Activated CD8-positive, alpha-beta memory T cell treated with anti-CD3 and anti-CD28 coated beads, Interleukin-2, amount 50 U/mL, for 24 hours (primary cell): ENCODE data around the gene UBR1.
"Not testable (repeated sequence)": the region's sequence is repeated elsewhere in the genome, so short reads cannot be mapped to it uniquely, and the experiment has no call there.

Experiments used
- DNase-seq: peaks from one replicate; pipeline ENCODE4 v3.0.0-alpha.2; 2020; ENCODE audit errors: extremely low read depth

UBR1 gene

GRCh38 chr15:42914728-42915497 is 190.9 kb downstream of the UBR1 start:
- DNase-seq: no peak

DNA sequence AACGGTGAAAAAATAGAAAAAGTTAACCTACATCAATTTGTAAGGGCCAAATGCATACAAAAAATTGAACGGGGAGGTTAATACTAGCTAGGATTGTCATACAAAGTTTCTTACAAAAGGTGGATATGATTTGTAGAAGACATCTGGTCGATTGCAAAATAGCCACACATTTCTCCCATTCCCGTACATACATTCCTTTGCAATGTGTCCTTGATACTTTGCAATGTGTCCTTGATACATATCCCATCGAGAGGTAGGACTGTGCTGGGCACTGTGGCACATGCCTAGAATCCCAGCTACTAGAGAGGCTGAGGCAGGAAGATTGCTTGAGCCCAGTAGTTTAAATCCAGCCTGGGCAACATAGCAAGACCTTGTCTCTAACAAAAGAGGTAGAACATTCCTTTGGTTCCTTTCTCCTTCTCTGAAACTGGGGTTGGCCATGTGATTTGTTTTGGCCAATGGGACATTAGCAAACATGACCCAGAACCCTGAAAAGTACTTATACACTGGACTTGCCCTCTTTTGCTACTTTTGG is 194.7 kb downstream of the UBR1 start:
- DNase-seq: no peak

GRCh38 chr15:42908538-42908937 is 197.3 kb downstream of the UBR1 start:
- no peak for DNase-seq

DNA sequence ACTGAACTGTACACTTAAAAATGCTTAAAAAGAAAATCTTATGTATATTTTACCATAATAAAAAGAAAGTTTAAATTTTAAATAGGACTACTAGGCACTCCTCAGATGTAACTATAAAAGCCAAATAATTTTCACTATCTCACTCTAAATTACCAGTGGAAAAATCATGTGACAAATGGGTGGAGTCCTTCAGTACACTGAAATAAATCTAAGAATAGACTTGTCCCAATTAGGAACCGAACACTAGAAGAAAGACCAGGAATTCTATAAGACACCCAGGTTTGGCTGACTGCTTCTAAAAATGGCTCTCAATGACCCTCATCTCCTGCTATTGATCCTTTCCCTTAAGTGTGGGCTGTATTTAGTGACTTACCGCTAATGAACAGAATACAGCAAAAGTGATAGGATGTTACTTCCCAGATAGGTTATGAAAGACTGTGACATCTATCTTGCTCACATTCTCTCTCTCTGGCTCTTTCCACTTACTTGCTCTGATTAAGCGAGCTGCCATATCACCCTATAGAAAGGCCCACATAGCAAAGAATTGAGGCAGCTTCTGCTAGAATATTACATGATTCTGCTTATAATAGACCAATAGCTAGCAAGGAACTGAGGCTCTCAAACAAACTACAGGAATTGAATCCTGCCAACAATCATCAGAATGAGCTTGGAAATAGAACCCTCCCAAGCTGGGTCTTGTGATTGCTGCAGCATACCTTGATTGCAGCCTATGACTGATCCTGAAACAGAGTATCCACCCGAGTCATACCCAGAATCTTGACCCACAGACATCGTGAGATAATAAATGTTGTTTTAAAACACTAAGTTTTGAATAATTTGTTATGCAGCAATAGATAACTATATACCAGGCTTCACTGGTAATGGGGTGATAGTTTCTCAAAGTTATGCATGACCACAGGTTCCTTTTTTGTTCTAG is 202.2 kb downstream of the UBR1 start:
- no peak for DNase-seq

GRCh38 chr15:42893911-42894310 is 211.9 kb downstream of the UBR1 start:
- not testable (repeated sequence) for DNase-seq
